Mesodermal cell (in vitro differentiated cells): ENCODE data around the gene UROD.
A peak's percentile ranks its signal among the peaks of the same experiment; 100 is the strongest.

ENCODE experiments used
- H3K27ac ChIP-seq: 2 replicates; pipeline ENCODE4 v1.7.0; 2013; ENCODE audit warnings: mild to moderate bottlenecking, low read depth, low read length, moderate library complexity; ENCODE audit not compliant: severe bottlenecking
- H3K36me3 ChIP-seq: 2 replicates; pipeline ENCODE4 v1.7.1; 2013; ENCODE audit warnings: mild to moderate bottlenecking, low read length, moderate library complexity; ENCODE audit not compliant: control insufficient read depth, insufficient read depth
- H3K4me1 ChIP-seq: one replicate; pipeline ENCODE4 v1.7.1; 2013; ENCODE audit warnings: mild to moderate bottlenecking, low read length; ENCODE audit not compliant: insufficient read depth, control insufficient read depth, poor library complexity, severe bottlenecking
- H3K4me3 ChIP-seq: 2 replicates; pipeline ENCODE4 v1.7.0; 2013; ENCODE audit warnings: low read length, control low read depth, mild to moderate bottlenecking; ENCODE audit not compliant: insufficient read depth, poor library complexity, severe bottlenecking; ENCODE audit errors: extremely low read depth
- H3K9me3 ChIP-seq: 2 replicates; pipeline ENCODE4 v1.7.1; 2013; ENCODE audit warnings: mild to moderate bottlenecking, low read length, moderate library complexity; ENCODE audit not compliant: control insufficient read depth
- WGBS, 2 experiments: methylation state at CpG; one replicate each; pipeline ENCODE4 v1.1.5; 2013; ENCODE audit warnings: missing lambda C conversion rate in 2 of 2; ENCODE audit not compliant: insufficient coverage in 2 of 2; 5-methylcytosine and 5-hydroxymethylcytosine counted together

Gene UROD

DNA sequence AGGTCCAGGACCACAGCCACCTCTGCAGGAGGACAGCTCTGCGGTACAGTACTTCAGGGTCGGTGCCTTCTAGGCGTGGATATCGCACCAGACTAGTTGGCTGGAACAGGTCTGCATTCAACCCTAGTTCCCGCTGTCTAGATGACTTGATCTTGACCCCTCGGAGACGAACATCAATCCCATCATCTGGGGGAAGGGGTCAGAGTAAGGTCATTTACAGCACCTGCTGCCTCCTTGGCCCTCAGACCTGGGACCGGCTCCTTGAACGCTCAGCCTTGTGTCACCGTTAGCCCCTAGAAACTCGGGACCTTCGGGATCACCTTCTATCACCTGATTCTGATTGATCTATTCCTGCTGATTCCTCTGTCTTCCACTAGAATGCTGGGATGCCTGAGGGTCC, 3.5 kb upstream of the UROD start:
- Histone ChIP-seq H3K4me3 (no peak overlapping the region), H3K27ac (no peak overlapping the region), H3K4me1 (peaks cover 13% of the 10 kb centered on the region), H3K36me3 (peaks cover 61% of the 10 kb centered on the region), H3K9me3 (no peaks in the 10 kb centered on the region)
- 92 to 96% methylated on average over 12 of the region's 12 CpGs for WGBS, 2 experiments

GRCh38 chr1:45009296-45009865, 2.7 kb upstream of the UROD start:
- Histone ChIP-seq H3K27ac (no peak overlapping the region), H3K4me1 (peaks cover 13% of the 10 kb centered on the region), H3K36me3 (peaks cover 61% of the 10 kb centered on the region), H3K4me3 (peak overlapping the region; percentile 91), H3K9me3 (no peaks in the 10 kb centered on the region)
- WGBS, 2 experiments: 93 to 95% methylated on average over 6 to 9 of the region's 11 CpGs

- Histone ChIP-seq H3K9me3 (no peaks in the 10 kb centered on the region), H3K36me3 (peaks cover 58% of the 10 kb centered on the region), H3K4me3 (peak overlapping the region; percentile 91), H3K4me1 (peaks cover 13% of the 10 kb centered on the region), H3K27ac (no peak overlapping the region)
- WGBS, 2 experiments: 21 to 27% methylated on average over 29 to 33 of the region's 41 CpGs
Measured at GRCh38 chr1:45009956-45010854, 1.8 kb upstream of the UROD start.

GRCh38 chr1:45010855-45011811, 921 bp upstream of the UROD start, which contains the start of gene HECTD3:
TSS of gene HECTD3 (minus strand) at chr1:45011324. CDS start at chr1:45011257, 67 bp downstream.
- WGBS, 2 experiments: 0 to 2% methylated on average over 48 to 51 of the region's 62 CpGs
- Histone ChIP-seq H3K36me3 (peaks cover 53% of the 10 kb centered on the region), H3K4me3 (peak within 1 kb of the TSS; percentile 91), H3K27ac (peak within 1 kb of the TSS; percentile 86), H3K4me1 (peaks cover 13% of the 10 kb centered on the region), H3K9me3 (no peaks in the 10 kb centered on the region)

- Histone ChIP-seq H3K4me3 (peak overlapping the region; percentile 62), H3K9me3 (no peaks in the 10 kb centered on the region), H3K4me1 (peaks cover 13% of the 10 kb centered on the region), H3K36me3 (peaks cover 40% of the 10 kb centered on the region), H3K27ac (peak overlapping the region; percentile 86)
- WGBS, 2 experiments: 6 to 19% methylated on average over 8 to 12 of the region's 21 CpGs
Measured at GRCh38 chr1:45012639-45013278, 705 bp downstream of the UROD start.

GRCh38 chr1:45013551-45014209, 1.6 kb downstream of the UROD start:
- WGBS, 2 experiments: 85 to 88% methylated on average over 9 of the region's 12 CpGs
- Histone ChIP-seq H3K4me3 (no peak overlapping the region), H3K27ac (no peak overlapping the region), H3K9me3 (no peaks in the 10 kb centered on the region), H3K36me3 (peaks cover 31% of the 10 kb centered on the region), H3K4me1 (peaks cover 13% of the 10 kb centered on the region)

DNA sequence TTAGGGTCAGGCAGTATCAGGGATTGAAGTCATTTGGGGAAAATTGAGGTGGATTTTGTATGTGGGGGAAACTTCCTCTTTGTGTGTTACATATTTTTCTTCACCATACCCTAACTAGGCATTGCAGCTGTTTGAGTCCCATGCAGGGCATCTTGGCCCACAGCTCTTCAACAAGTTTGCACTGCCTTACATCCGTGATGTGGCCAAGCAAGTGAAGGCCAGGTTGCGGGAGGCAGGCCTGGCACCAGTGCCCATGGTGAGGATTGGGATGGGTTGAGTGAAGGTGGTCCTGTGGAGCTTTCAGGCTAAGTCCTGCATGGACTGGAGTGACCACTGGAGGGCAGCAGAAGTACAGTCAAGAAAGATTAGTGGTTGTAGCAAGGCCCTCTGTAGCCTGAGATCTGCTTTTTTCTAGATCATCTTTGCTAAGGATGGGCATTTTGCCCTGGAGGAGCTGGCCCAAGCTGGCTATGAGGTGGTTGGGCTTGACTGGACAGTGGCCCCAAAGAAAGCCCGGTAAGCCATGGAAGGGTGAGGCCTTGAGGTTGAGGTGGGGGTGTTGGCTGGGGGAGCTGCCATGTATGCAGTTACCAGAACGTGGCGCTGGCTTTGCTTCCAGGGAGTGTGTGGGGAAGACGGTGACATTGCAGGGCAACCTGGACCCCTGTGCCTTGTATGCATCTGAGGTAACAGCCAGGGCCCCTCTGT, 2.4 kb downstream of the UROD start:
- 58 to 68% methylated on average over 6 of the region's 6 CpGs for WGBS, 2 experiments

DNA sequence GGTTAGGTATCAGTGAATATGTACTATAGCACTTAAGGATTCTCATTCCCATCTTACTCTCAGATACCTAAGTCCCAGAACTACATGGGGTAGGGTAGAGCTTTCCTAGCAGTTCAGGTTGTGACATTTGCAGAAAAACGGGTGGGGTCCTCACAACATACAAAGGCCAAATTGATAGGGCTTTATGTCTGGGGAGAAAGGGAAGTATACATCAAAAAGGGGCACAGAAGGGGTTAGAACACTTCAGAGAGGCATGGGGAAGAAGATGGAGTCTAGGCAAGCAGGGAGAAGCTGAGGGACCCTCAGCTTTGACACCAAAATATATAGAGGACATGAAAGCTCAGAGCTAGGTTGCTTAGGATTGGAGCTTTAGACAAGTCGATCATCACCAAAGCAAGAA, 3.6 kb downstream of the UROD start:
- Histone ChIP-seq H3K4me1 (peaks cover 6% of the 10 kb centered on the region), H3K36me3 (peaks cover 18% of the 10 kb centered on the region), H3K4me3 (no peak overlapping the region), H3K9me3 (no peaks in the 10 kb centered on the region), H3K27ac (no peak overlapping the region)
- 86 to 90% methylated on average over 1 to 2 of the region's 2 CpGs for WGBS, 2 experiments

More for the DNA sequence above, 2.4 kb downstream of the UROD start:
- Histone ChIP-seq H3K9me3 (no peaks in the 10 kb centered on the region), H3K36me3 (peaks cover 23% of the 10 kb centered on the region), H3K4me1 (peaks cover 13% of the 10 kb centered on the region), H3K27ac (no peak overlapping the region), H3K4me3 (no peak overlapping the region)

GRCh38 chr1:45016090-45016697, 4.1 kb downstream of the UROD start:
- Histone ChIP-seq H3K27ac (no peak overlapping the region), H3K4me3 (no peak overlapping the region), H3K36me3 (peaks cover 18% of the 10 kb centered on the region), H3K9me3 (no peaks in the 10 kb centered on the region), H3K4me1 (peaks cover 6% of the 10 kb centered on the region)
- WGBS, 2 experiments: no CpG with 5 or more reads among the region's 2 CpGs
